ENCODE data around the gene CLK2.
A peak's percentile ranks its signal among the peaks of the same experiment; 100 is the strongest.

CLK2 gene

GRCh38 chr1:155268630-155269029 is 4.7 kb downstream of the CLK2 start:
- TF ChIP-seq CTCF (IDR thresholded peaks at IDR 0.05; ENCODE audit: borderline replicate concordance, control extremely low read depth, extremely low read depth, insufficient read depth, missing control alignments), result no peak
- in situ Hi-C loops (cut with MboI; ENCODE audit: low sequenced_read_pairs, unreplicated experiment), result no loop called here
- DNase-seq (ENCODE audit: low spot score), result no peak

- in situ Hi-C loops (cut with MboI; ENCODE audit: low sequenced_read_pairs, unreplicated experiment), result no loop called here
- TF ChIP-seq CTCF (IDR thresholded peaks at IDR 0.05; ENCODE audit: borderline replicate concordance, control extremely low read depth, extremely low read depth, insufficient read depth, missing control alignments), result no peak
- no peak for DNase-seq (ENCODE audit: low spot score)
These were observed 5.9 kb downstream of the CLK2 start for GRCh38 chr1:155267373-155267772.

GRCh38 chr1:155266553-155266952 is 6.8 kb downstream of the CLK2 start:
- TF ChIP-seq CTCF (IDR thresholded peaks at IDR 0.05; ENCODE audit: borderline replicate concordance, control extremely low read depth, extremely low read depth, insufficient read depth, missing control alignments), result no peak
- in situ Hi-C loops (cut with MboI; ENCODE audit: low sequenced_read_pairs, unreplicated experiment), result no loop called here
- DNase-seq (ENCODE audit: low spot score), result no peak

GRCh38 chr1:155263067-155263466 is 10.2 kb downstream of the CLK2 start:
- DNase-seq (ENCODE audit: low spot score), result no peak
- in situ Hi-C loops (cut with MboI; ENCODE audit: low sequenced_read_pairs, unreplicated experiment), result no loop called here
- no peak for TF ChIP-seq CTCF (IDR thresholded peaks at IDR 0.05; ENCODE audit: borderline replicate concordance, control extremely low read depth, extremely low read depth, insufficient read depth, missing control alignments)

- no peak for TF ChIP-seq CTCF (IDR thresholded peaks at IDR 0.05; ENCODE audit: borderline replicate concordance, control extremely low read depth, extremely low read depth, insufficient read depth, missing control alignments)
- in situ Hi-C loops (cut with MboI; ENCODE audit: low sequenced_read_pairs, unreplicated experiment), result no loop called here
- peak; percentile 97 for DNase-seq (ENCODE audit: low spot score)
These were observed 11.2 kb downstream of the CLK2 start, which contains the start of gene SCAMP3 for GRCh38 chr1:155261852-155262673. Gene SCAMP3, minus strand, starts transcription at chr1:155262360. Its CDS starts 209 bp downstream, at chr1:155262151.

- DNase-seq (ENCODE audit: low spot score), result no peak
- TF ChIP-seq CTCF (IDR thresholded peaks at IDR 0.05; ENCODE audit: borderline replicate concordance, control extremely low read depth, extremely low read depth, insufficient read depth, missing control alignments), result no peak
- in situ Hi-C loops (cut with MboI; ENCODE audit: low sequenced_read_pairs, unreplicated experiment), result no loop called here
These were observed 11.8 kb downstream of the CLK2 start for GRCh38 chr1:155261493-155261851.
